Activated T-helper 2 cell treated with anti-CD3 and anti-CD28 coated beads, Interferon-gamma antibody, Interleukin-2, Interleukin-4, amounts not matched to agents 10 μg/mL and 5 μg/mL and 100 μg/mL, durations not matched to agents 14 hours and 24 hours and 36 hours (primary cell): Measurements from ENCODE around the gene HS1BP3. TPM values are rescaled to one million over a fixed set of nuclear protein-coding genes. Genes with fewer than 3 reads are reported as not detected.

Experiments
- DNase-seq: peaks from one replicate; pipeline ENCODE4 v3.0.0; 2021; ENCODE audit warnings: low spot score
- H3K27ac Mint-ChIP-seq: one replicate; pipeline ENCODE4 v1.8.0; 2021; ENCODE audit warnings: mixed read lengths
- H3K27me3 Mint-ChIP-seq: one replicate; pipeline ENCODE4 v1.8.0; 2021; ENCODE audit warnings: low read depth, mixed read lengths
- H3K36me3 Mint-ChIP-seq: one replicate; pipeline ENCODE4 v1.8.0; 2021; ENCODE audit warnings: low read depth, mixed read lengths
- H3K4me1 Mint-ChIP-seq: one replicate; pipeline ENCODE4 v1.8.0; 2021; ENCODE audit warnings: low read depth, mixed read lengths
- H3K4me3 Mint-ChIP-seq: one replicate; pipeline ENCODE4 v1.8.0; 2021; ENCODE audit warnings: low read depth, mild to moderate bottlenecking, moderate library complexity, mixed read lengths
- H3K9me3 Mint-ChIP-seq: one replicate; pipeline ENCODE4 v1.8.0; 2021; ENCODE audit warnings: mixed read lengths
- intact Hi-C: fragments of 100-400 bp; cut with micrococcal nuclease; formaldehyde crosslinking; loops from one replicate; pipeline ENCODE4 v1.15.1; 2023
- total RNA-seq: library from RNA; stranded (reverse); gene quantifications from 2 replicates; pipeline ENCODE4 v1.2.3, GENCODE V29; 2022

The HS1BP3 gene
- total RNA-seq, 1 donor from 2014 or later = 11.9 TPM

- no peak overlapping the region for H3K4me3 Mint-ChIP-seq
- no peaks in the 10 kb centered on the region for H3K27me3 Mint-ChIP-seq
- H3K27ac Mint-ChIP-seq = no peak overlapping the region
- DNase-seq = no peak
- H3K9me3 Mint-ChIP-seq = no peaks in the 10 kb centered on the region
- H3K36me3 Mint-ChIP-seq = peaks cover 4% of the 10 kb centered on the region
- no peaks in the 10 kb centered on the region for H3K4me1 Mint-ChIP-seq
- intact Hi-C loops = no loop called here
Measured at GRCh38 chr2:20618886-20619521, 31.9 kb downstream of the HS1BP3 start.

DNA sequence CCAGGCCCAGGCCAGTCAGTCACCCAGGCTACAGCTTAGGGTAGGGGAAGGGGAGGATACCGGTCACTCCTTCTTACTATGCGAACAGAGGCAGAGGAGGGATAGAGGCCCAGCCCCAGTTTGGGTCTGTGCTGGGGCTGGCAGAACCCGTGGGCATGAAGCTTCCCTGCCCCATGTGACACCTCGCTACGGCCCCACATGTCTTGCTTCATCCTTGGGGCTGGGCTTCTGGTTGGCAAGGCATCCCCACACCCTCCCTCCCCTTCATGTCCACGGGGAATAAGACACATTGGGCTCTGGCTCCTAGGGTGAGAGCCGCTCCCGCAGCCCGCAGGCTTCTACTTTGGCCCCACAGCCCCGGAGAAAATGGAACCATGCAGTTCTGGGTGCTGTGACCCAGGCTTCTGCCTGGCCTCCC lies 32.4 kb downstream of the HS1BP3 start:
- Mint-ChIP-seq H3K4me1 (no peaks in the 10 kb centered on the region), H3K27ac (no peak overlapping the region), H3K9me3 (no peaks in the 10 kb centered on the region), H3K4me3 (no peak overlapping the region), H3K27me3 (no peaks in the 10 kb centered on the region), H3K36me3 (peaks cover 4% of the 10 kb centered on the region)
- intact Hi-C loops = no loop called here
- no peak for DNase-seq

- no peaks in the 10 kb centered on the region for H3K9me3 Mint-ChIP-seq
- intact Hi-C loops = no loop called here
- H3K36me3 Mint-ChIP-seq = peaks cover 4% of the 10 kb centered on the region
- no peaks in the 10 kb centered on the region for H3K27me3 Mint-ChIP-seq
- H3K4me3 Mint-ChIP-seq = no peak overlapping the region
- DNase-seq = no peak
- H3K4me1 Mint-ChIP-seq = no peaks in the 10 kb centered on the region
- H3K27ac Mint-ChIP-seq = no peak overlapping the region
Measured at GRCh38 chr2:20617892-20618467, 32.9 kb downstream of the HS1BP3 start.

DNA sequence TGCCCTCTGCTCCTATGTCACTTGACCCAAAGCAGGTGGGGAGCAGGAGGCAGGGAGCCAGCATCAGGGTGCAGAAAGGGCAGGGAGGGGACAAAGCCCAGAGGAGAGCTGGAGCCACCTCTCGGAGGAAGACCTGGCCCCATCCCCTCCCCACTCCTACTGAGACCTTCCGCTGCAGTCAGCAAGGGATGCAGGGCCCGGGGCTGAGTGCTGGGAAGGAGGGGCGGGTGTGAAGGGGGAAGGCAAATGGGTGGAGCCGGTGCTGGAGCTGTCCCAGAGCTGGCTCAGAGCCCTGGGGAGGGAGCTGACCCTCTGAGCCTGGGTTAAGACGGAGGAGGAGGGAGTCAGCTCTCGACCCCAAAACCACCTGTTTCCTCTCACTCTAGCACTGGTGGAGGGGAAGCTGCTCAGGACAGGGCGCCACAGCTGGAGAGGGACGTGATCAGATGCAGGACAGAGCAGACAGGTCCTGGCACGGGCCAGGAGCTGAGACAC lies 33.8 kb downstream of the HS1BP3 start:
- DNase-seq = no peak
- Mint-ChIP-seq H3K27me3 (no peaks in the 10 kb centered on the region), H3K9me3 (no peaks in the 10 kb centered on the region), H3K4me1 (no peaks in the 10 kb centered on the region), H3K4me3 (no peak overlapping the region), H3K36me3 (peaks cover 4% of the 10 kb centered on the region), H3K27ac (no peak overlapping the region)
- intact Hi-C loops = no loop called here

- peaks cover 4% of the 10 kb centered on the region for H3K36me3 Mint-ChIP-seq
- no peaks in the 10 kb centered on the region for H3K4me1 Mint-ChIP-seq
- no peaks in the 10 kb centered on the region for H3K27me3 Mint-ChIP-seq
- H3K9me3 Mint-ChIP-seq = no peaks in the 10 kb centered on the region
- H3K4me3 Mint-ChIP-seq = no peak overlapping the region
- no peak for DNase-seq
- intact Hi-C loops = no loop called here
- H3K27ac Mint-ChIP-seq = no peak overlapping the region
Measured at GRCh38 chr2:20616341-20616871, 34.5 kb downstream of the HS1BP3 start.

- no peaks in the 10 kb centered on the region for H3K4me1 Mint-ChIP-seq
Measured at GRCh38 chr2:20615466-20616241, 35.2 kb downstream of the HS1BP3 start.

GRCh38 chr2:20615068-20615465 lies 35.8 kb downstream of the HS1BP3 start:
- H3K27ac Mint-ChIP-seq = no peak overlapping the region
- H3K36me3 Mint-ChIP-seq = no peaks in the 10 kb centered on the region
- no peaks in the 10 kb centered on the region for H3K4me1 Mint-ChIP-seq
- no peaks in the 10 kb centered on the region for H3K9me3 Mint-ChIP-seq
- H3K4me3 Mint-ChIP-seq = no peak overlapping the region
- H3K27me3 Mint-ChIP-seq = no peaks in the 10 kb centered on the region
- DNase-seq = no peak
- intact Hi-C loops = no loop called here

More at GRCh38 chr2:20615466-20616241, 35.2 kb downstream of the HS1BP3 start:
- H3K9me3 Mint-ChIP-seq = no peaks in the 10 kb centered on the region
- intact Hi-C loops = no loop called here
- H3K27me3 Mint-ChIP-seq = no peaks in the 10 kb centered on the region
- H3K36me3 Mint-ChIP-seq = peaks cover 1% of the 10 kb centered on the region
- no peak for DNase-seq
- no peak overlapping the region for H3K27ac Mint-ChIP-seq
- H3K4me3 Mint-ChIP-seq = no peak overlapping the region

DNA sequence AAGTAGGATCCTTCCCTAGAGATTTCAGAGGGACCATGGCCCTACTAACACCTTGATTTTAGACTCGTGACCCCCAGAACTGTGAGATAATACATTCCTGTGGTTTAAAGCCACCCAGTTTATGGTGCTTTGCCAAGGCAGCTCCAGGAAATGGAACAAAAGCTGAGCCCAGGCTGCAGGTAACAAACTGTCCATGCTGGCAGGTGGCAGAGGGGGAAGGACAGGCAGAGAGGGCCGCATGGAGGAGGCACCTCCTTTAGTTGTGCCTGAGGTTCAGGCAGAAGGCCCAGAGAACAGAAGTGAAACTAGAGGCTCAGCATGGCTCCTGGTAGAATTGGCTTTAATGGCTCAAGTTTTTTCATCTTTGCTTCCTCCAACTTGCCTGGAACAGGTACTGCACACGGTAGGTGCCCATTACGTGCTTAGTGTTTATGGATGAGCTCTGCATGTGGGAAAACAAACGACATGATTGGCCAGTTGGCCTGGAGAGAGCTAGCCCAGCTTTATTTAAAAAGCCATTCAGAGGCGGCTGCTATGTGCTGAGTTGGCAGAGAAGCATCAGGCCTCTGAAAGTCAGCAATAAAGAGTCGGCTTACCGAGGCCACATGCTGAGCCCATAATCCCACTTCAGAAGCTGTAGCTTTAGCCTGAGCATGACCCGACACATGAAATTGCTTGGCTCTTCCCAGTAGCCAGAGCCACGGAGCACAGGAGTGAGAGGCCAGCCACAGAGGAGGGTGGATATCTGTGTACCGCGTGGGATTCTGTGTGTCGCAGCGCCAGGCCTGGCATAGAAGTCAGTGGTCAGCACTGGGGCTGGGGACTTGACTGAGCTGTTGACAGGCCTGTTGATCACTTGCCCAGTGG lies 36.5 kb downstream of the HS1BP3 start:
- Mint-ChIP-seq H3K9me3 (no peaks in the 10 kb centered on the region), H3K4me3 (no peak overlapping the region), H3K27ac (no peak overlapping the region), H3K27me3 (no peaks in the 10 kb centered on the region), H3K36me3 (no peaks in the 10 kb centered on the region), H3K4me1 (no peaks in the 10 kb centered on the region)
- intact Hi-C loops = no loop called here
- no peak for DNase-seq

DNA sequence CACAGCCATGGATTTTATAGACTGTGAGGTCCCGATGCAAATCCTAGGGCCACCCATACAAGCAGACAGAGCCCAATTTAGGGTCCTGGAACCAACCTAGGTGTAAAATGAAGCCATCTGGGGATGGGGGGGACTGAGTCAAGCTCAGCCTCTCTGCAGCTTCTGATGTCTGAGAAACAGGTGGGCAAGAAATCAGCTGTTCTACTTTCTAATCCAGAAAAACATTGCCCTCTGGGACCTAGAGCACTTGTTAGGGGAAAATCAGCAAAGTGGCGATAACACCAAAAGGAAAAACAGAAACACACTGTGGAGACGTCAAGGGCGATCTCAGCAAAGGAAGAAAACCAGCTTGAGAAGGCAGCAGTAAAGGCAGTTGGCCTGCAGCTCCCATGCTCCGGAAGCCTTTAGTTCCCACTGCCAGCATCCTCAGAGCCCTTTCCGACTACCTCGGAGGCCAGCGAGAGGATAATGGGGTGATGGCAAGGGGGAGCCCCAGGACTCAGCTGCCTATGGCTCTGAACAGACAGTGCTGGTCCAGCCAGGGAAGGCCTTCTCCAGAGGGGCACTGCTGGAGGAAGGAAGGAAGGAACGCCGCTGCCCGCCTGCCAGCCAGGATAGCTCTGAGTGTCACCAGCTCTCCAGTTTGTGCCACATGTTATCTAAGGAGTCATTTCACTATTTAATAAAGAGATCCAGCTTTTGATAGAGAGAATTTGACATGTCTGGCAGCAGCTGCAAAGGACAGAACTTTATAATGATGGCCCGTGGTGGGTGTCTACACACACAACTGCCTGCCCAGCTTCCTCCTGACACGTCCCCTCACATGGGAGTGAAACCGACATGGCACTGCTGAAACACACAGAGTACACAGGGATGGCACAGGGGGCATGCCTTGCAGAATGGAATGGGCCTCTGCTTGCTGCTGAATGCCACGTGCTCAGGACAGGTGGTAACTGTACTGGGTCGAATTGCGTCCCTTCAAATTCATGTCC lies 37.7 kb downstream of the HS1BP3 start:
- Mint-ChIP-seq H3K27me3 (no peaks in the 10 kb centered on the region), H3K4me3 (no peak overlapping the region), H3K4me1 (no peaks in the 10 kb centered on the region), H3K9me3 (no peaks in the 10 kb centered on the region), H3K36me3 (no peaks in the 10 kb centered on the region), H3K27ac (no peak overlapping the region)
- intact Hi-C loops = no loop called here
- no peak for DNase-seq

- Mint-ChIP-seq H3K36me3 (no peaks in the 10 kb centered on the region), H3K9me3 (peaks cover 7% of the 10 kb centered on the region), H3K4me1 (no peaks in the 10 kb centered on the region), H3K27ac (no peak overlapping the region), H3K27me3 (no peaks in the 10 kb centered on the region), H3K4me3 (no peak overlapping the region)
- no peak for DNase-seq
- intact Hi-C loops = no loop called here
Measured at GRCh38 chr2:20611844-20612356, 39.0 kb downstream of the HS1BP3 start.

- intact Hi-C loops = no loop called here
- Mint-ChIP-seq H3K27me3 (no peaks in the 10 kb centered on the region), H3K27ac (no peak overlapping the region), H3K36me3 (no peaks in the 10 kb centered on the region), H3K4me1 (no peaks in the 10 kb centered on the region), H3K4me3 (no peak overlapping the region), H3K9me3 (peaks cover 7% of the 10 kb centered on the region)
- DNase-seq = no peak
Measured at GRCh38 chr2:20611077-20611843, 39.6 kb downstream of the HS1BP3 start.
